ENCODE measurements around the gene ZNF23.
A peak's percentile ranks its signal among the peaks of the same experiment; 100 is the strongest.

The ZNF23 gene

DNA sequence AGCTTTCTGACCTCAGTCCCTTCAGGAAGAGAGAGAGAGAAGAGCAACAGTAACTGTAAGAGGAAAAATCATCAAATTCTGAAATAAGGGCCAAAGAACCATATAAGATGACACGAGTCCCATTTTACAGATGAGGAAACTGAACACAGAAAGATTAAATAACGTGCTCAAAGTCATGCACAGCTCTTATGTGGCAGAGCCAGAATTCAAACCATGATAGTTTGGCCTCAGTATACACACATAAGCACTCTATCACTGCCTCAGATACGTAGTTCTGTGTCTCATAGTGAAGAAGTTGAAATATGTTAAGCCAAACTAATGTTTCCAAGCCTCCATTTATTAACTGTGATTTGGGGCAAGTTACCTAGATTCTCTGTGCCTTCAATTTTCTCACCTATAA is 29.0 kb upstream of the ZNF23 start:
- Histone ChIP-seq H3K9ac (no peak overlapping the region), H4K20me1 (no peaks in the 10 kb centered on the region), H3K27ac (no peak overlapping the region), H3K9me3 (no peaks in the 10 kb centered on the region), H3K27me3 (no peaks in the 10 kb centered on the region), H3K4me2 (no peak overlapping the region), H3K4me1 (no peaks in the 10 kb centered on the region), H3K36me3 (no peaks in the 10 kb centered on the region), H3K4me3 (no peak overlapping the region)
- no peak for TF ChIP-seq Cebpa-rat (IDR thresholded peaks at IDR 0.05)

DNA sequence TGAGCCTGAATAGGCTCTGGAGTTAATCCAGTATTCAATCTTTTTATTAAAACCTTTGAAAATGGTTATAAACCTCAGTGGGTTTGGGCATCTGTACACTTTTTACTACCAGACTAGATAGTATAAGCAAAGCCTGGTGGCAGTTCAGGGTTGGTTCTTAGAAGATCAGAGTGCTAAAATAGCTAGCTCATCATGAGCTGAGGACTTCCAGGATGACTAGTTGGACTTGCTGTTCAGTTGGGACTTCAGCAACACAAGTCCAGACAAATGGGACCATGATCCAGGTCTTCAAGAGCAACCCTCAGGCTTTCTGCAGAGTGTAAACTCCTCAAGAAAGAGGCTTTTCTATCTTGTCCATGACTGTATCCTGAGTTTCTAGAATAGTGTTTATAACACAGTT is 28.3 kb upstream of the ZNF23 start:
- H3K27ac ChIP-seq, result no peak overlapping the region
- no peak for TF ChIP-seq Cebpa-rat (IDR thresholded peaks at IDR 0.05)
- no peaks in the 10 kb centered on the region for H3K36me3 ChIP-seq

DNA sequence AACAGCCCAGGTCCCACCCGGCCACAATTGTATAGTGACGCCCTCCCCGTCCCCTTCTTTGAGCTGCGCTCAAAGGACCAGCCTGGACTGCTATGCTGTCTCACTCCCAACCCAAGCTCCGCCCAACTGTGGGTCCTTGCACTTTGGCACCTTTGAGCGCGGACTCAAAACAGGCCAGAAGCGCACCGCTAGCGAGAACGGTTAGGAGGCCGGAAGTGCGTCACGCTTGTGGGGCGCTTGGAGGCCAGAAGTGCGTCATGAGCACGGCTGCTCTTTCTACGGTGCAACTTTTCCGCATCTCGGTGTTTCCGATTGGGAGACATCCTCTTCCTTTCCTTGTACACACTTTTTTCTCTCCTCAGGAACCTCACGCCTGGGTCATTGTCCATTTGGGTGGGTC is 27.1 kb upstream of the ZNF23 start, which contains the start of gene ZNF19:
ZNF19 (minus strand) TSS at position 203 of the 400 bp plus-strand sequence. CDS start 7,210 bp downstream, outside the sequence.
- Histone ChIP-seq H4K20me1 (no peaks in the 10 kb centered on the region), H3K9ac (no peak within 1 kb of the TSS), H3K27ac (no peak within 1 kb of the TSS), H3K27me3 (no peaks in the 10 kb centered on the region), H3K9me3 (no peaks in the 10 kb centered on the region), H3K4me1 (peaks cover 6% of the 10 kb centered on the region; the same call in 1 of the 2 replicates), H3K4me3 (no peak within 1 kb of the TSS), H3K36me3 (no peaks in the 10 kb centered on the region), H3K4me2 (no peak within 1 kb of the TSS)
- no peak for TF ChIP-seq Cebpa-rat (IDR thresholded peaks at IDR 0.05)

More for the DNA sequence above, 28.3 kb upstream of the ZNF23 start:
- Histone ChIP-seq H3K4me1 (peaks cover under 1% of the 10 kb centered on the region; the same call in 1 of the 2 replicates), H3K4me2 (no peak overlapping the region), H3K27me3 (no peaks in the 10 kb centered on the region), H4K20me1 (no peaks in the 10 kb centered on the region), H3K9me3 (no peaks in the 10 kb centered on the region), H3K4me3 (no peak overlapping the region), H3K9ac (no peak overlapping the region)

DNA sequence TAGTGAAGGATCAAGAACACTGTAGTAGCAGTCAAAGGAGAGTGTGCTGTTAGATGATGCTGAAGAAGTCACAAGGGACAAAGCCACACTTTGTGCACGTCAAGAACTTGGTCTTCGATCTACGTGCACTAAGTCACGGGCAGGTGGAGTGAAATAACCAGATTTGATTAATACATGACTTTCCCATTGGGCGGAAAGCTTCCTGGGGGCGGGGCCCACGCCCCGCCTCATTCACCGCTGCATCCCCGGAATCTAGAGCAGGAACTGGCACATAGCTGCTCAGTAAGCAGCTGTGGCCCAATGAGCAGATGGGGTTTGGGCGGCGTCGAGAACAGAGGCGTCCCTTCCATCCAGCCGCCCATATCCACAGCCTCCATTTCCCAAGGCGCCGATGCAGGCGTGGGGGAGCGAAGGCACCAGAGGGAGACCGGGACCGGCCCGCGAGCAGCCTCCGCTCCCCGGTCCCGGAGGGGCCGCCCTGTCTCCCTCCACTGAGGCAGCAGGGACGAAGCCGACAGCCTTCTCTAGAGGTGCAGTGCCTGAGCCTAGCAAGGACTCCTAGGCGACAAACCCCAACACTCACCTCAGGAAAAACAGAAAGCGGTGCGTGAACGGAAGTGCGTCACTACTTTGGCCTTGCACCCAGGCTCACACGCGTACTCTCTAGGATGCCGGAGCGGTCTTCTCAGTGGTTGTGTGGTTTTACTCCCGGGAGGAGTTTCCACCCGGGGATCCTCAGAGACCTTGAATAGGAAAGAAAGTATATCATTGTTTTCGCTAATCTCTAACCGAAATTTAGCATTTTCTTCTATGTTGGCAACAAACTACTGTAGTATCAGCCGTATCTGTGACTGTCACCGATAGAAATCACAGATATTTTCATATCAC is 22.2 kb upstream of the ZNF23 start:
- TF ChIP-seq Cebpa-rat (IDR thresholded peaks at IDR 0.05), result no peak
- Histone ChIP-seq H3K4me1 (peaks cover 32% of the 10 kb centered on the region), H3K9me3 (no peaks in the 10 kb centered on the region), H3K4me3 (peak overlapping the region; percentile 90), H4K20me1 (no peaks in the 10 kb centered on the region), H3K27ac (peak overlapping the region; percentile 82), H3K9ac (peak overlapping the region; percentile 84), H3K27me3 (no peaks in the 10 kb centered on the region), H3K4me2 (peak overlapping the region; percentile 72), H3K36me3 (no peaks in the 10 kb centered on the region)

DNA sequence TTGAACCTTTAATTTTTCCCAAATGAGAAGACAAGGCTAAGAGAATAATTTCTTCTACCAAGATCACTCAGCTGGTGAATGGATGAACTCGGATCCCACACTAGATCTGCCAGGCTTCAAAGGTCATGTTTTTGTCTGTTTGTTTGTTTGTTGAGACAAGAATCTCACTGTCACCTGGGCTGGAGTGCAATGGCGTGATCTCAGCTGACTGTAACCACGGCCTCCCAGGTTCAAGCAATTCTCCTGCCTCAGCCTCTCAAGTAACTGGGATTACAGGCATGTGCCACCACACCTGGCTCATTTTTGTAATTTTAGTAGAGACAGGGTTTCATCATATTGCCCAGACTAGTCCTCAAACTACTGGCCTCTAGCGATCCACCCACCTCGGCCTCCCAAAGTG is 20.5 kb upstream of the ZNF23 start:
- Histone ChIP-seq H3K27ac (no peak overlapping the region), H3K9me3 (no peaks in the 10 kb centered on the region), H4K20me1 (no peaks in the 10 kb centered on the region), H3K4me1 (peaks cover 32% of the 10 kb centered on the region), H3K4me3 (no peak overlapping the region), H3K9ac (no peak overlapping the region), H3K4me2 (no peak overlapping the region), H3K27me3 (no peaks in the 10 kb centered on the region), H3K36me3 (peaks cover 13% of the 10 kb centered on the region)
- no peak for TF ChIP-seq Cebpa-rat (IDR thresholded peaks at IDR 0.05)

DNA sequence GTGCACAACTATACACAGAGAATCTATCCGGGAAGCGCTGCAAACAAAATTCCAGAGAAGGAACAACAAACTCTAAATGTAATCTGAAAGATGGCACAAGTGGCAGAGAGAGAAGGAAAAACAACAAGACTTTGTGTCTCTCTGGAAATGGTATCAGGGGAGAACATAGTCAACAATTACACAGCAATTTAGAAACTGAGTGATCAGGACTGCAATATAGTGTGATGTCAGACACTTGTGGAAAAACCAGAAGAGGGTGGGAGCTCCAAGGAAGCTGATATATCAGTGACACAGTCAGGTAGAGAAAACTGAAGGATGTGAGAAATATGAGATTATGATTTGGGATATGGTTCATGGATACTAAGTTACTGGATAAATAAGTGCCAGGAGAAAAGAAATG is 18.9 kb upstream of the ZNF23 start:
- Histone ChIP-seq H3K27ac (no peak overlapping the region), H3K27me3 (no peaks in the 10 kb centered on the region), H3K9ac (no peak overlapping the region), H3K9me3 (no peaks in the 10 kb centered on the region), H3K4me2 (no peak overlapping the region; the same call in 1 of the 2 replicates), H3K36me3 (peaks cover 28% of the 10 kb centered on the region), H3K4me3 (no peak overlapping the region), H3K4me1 (peaks cover 32% of the 10 kb centered on the region), H4K20me1 (no peaks in the 10 kb centered on the region)
- no peak for TF ChIP-seq Cebpa-rat (IDR thresholded peaks at IDR 0.05)

DNA sequence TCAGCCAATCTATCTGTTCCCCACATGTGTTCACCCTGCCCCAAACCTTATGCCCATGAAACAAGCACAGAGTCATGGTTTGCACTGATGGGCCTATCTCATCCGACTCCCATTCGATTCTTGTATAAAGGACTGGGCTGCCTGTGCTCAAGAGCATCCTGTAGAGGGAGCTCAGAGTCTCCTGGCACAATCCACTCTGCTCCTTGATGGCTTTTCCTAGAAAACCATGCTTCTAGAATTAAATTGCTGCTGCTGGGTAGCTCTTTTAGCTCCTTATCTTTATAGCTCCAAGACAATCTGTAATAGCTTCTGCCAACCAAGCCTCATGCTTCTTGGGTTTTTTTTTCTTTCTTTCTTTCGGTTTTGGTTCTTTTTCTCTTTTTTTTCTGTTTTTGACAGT is 17.4 kb upstream of the ZNF23 start:
- peaks cover 25% of the 10 kb centered on the region for H3K4me1 ChIP-seq
- TF ChIP-seq Cebpa-rat (IDR thresholded peaks at IDR 0.05), result no peak
- H3K36me3 ChIP-seq, result peaks cover 38% of the 10 kb centered on the region
- H3K27ac ChIP-seq, result no peak overlapping the region
- no peak overlapping the region for H3K4me3 ChIP-seq
- no peak overlapping the region for H3K9ac ChIP-seq
- H4K20me1 ChIP-seq, result no peaks in the 10 kb centered on the region
- H3K9me3 ChIP-seq, result no peaks in the 10 kb centered on the region
- no peak overlapping the region for H3K4me2 ChIP-seq
- no peaks in the 10 kb centered on the region for H3K27me3 ChIP-seq

DNA sequence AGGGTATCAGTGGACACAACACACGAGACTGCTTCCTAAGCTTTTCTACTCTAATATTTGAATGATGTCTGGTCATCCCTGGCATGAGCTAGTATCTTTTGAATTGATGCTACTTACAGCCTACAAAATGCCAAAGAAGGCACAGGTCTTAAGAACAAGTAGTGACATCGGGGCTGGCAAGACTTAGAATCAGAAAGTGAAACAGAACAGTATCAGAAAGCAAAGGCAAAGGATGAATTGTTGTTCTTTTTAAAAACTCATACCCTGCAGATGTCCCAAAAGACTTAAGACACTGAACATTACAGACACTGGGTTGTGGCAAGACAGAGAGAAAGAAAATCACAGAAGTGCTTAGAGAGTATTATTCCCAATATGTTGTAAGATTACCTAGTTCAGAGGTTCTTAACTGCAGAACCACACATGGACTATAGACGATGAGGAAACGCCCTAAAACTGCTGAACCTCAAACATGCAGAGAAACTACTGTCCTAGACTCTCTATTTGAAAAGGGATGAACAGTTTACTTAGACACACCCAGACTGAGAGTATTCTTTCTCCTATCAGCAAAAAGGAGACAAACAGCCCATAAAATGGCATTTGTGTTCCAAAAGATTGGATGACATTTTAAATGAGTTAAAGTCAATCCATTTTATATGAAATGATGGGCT is 14.5 kb upstream of the ZNF23 start:
- H3K27ac ChIP-seq, result no peak overlapping the region
- H4K20me1 ChIP-seq, result no peaks in the 10 kb centered on the region
- no peaks in the 10 kb centered on the region for H3K9me3 ChIP-seq
- no peak overlapping the region for H3K4me3 ChIP-seq
- no peak overlapping the region for H3K9ac ChIP-seq
- peaks cover 4% of the 10 kb centered on the region; the same call in 1 of the 2 replicates for H3K4me1 ChIP-seq
- no peak for TF ChIP-seq Cebpa-rat (IDR thresholded peaks at IDR 0.05)
- H3K36me3 ChIP-seq, result peaks cover 38% of the 10 kb centered on the region
- H3K4me2 ChIP-seq, result no peak overlapping the region
- H3K27me3 ChIP-seq, result no peaks in the 10 kb centered on the region

DNA sequence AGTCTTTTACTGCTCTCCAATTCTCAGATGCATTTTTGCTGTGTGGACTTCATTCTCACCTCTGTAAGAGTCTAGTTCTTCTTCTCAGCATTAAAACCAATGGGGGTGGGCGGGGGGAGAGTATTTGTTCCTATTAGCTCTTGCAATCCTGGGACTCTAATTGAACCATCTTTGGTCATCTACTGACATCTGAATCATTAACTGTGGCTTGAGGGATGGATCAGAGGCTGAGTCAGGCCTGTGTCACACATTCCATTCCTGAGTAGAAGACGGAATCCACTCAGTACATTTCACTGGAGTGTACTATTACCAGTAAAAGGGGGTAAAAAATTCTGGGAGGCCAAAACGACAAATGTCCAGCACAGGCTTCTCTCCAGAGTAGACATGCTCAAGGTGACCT is 12.8 kb upstream of the ZNF23 start:
- TF ChIP-seq Cebpa-rat (IDR thresholded peaks at IDR 0.05), result no peak
- no peak overlapping the region for H3K9ac ChIP-seq
- no peak overlapping the region for H3K27ac ChIP-seq
- no peaks in the 10 kb centered on the region for H3K4me1 ChIP-seq
- H3K4me3 ChIP-seq, result no peak overlapping the region
- no peaks in the 10 kb centered on the region for H3K27me3 ChIP-seq
- H3K4me2 ChIP-seq, result no peak overlapping the region
- peaks cover 38% of the 10 kb centered on the region for H3K36me3 ChIP-seq
- H3K9me3 ChIP-seq, result no peaks in the 10 kb centered on the region
- H4K20me1 ChIP-seq, result no peaks in the 10 kb centered on the region

DNA sequence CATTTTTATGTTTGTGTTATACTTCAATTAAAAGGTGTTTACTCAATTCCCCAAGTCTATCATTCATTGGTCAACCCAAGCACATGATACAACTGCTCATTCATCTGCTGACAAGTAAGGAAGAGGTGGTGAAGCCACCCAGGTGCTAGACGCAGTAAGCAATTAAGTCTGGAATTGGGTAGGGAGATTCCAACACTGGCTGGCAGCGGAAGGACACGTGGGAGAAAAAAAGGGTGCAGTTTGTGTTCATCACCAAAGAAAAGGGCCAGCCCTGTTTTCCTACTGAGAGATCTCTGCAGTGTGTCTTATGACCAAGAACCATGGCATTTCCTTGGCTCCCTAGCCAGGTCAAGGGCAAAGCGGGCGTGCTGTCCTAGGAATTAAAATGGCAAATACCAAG is 11.8 kb upstream of the ZNF23 start:
- no peaks in the 10 kb centered on the region for H3K27me3 ChIP-seq
- no peak overlapping the region for H3K9ac ChIP-seq
- no peak overlapping the region for H3K4me2 ChIP-seq
- H3K9me3 ChIP-seq, result no peaks in the 10 kb centered on the region
- H3K36me3 ChIP-seq, result peaks cover 38% of the 10 kb centered on the region
- no peaks in the 10 kb centered on the region for H4K20me1 ChIP-seq
- H3K4me3 ChIP-seq, result no peak overlapping the region
- no peak for TF ChIP-seq Cebpa-rat (IDR thresholded peaks at IDR 0.05)
- no peaks in the 10 kb centered on the region for H3K4me1 ChIP-seq
- H3K27ac ChIP-seq, result no peak overlapping the region
